Stimulated activated CD4-positive, alpha-beta T cell treated with anti-CD3 and anti-CD28 coated beads, Interleukin-4, amount 100 ng/mL, for 4 hours (primary cell): ENCODE measurements around the gene SGF29.
"Not testable (repeated sequence)": the region's sequence is repeated elsewhere in the genome, so short reads cannot be mapped to it uniquely, and the experiment has no call there.

ENCODE experiments used
- DNase-seq, 2 experiments: peaks; one replicate each; pipeline ENCODE4 v3.0.0-alpha.2; 2020

SGF29 gene

GRCh38 chr16:28534542-28535373, 19.0 kb upstream of the SGF29 start:
- DNase-seq, result no peak

GRCh38 chr16:28537076-28537475, 16.6 kb upstream of the SGF29 start:
- DNase-seq, result no peak

- no peak for DNase-seq
Measured at GRCh38 chr16:28537964-28538732, 15.6 kb upstream of the SGF29 start.

GRCh38 chr16:28538733-28539596, 14.8 kb upstream of the SGF29 start, which contains the start of gene NUPR1:
Gene NUPR1, minus strand, starts transcription at chr16:28538974. Its CDS starts 67 bp downstream, at chr16:28538907.
- no peak for DNase-seq

- no peak for DNase-seq
Measured at GRCh38 chr16:28540346-28540745, 13.4 kb upstream of the SGF29 start.

- no peak for DNase-seq
Measured at GRCh38 chr16:28542646-28543045, 11.1 kb upstream of the SGF29 start.

GRCh38 chr16:28543072-28543471, 10.6 kb upstream of the SGF29 start:
- DNase-seq, result no peak

GRCh38 chr16:28544998-28545397, 8.7 kb upstream of the SGF29 start:
- no peak for DNase-seq

- DNase-seq, result not testable (repeated sequence)
Measured at GRCh38 chr16:28545964-28546363, 7.8 kb upstream of the SGF29 start.

- no peak for DNase-seq
Measured at GRCh38 chr16:28546626-28547025, 7.1 kb upstream of the SGF29 start.

GRCh38 chr16:28548306-28548802, 5.4 kb upstream of the SGF29 start:
- DNase-seq, result no peak

GRCh38 chr16:28549301-28549899, 4.3 kb upstream of the SGF29 start:
- DNase-seq, result peak in 1 of 2 experiments; percentile 4

GRCh38 chr16:28554634-28555423, 1.1 kb downstream of the SGF29 start:
- no peak for DNase-seq

- DNase-seq, result no peak
Measured at GRCh38 chr16:28555561-28555960, 1.8 kb downstream of the SGF29 start.

GRCh38 chr16:28556914-28557320, 3.2 kb downstream of the SGF29 start:
- no peak for DNase-seq

GRCh38 chr16:28558456-28558855, 4.7 kb downstream of the SGF29 start:
- no peak for DNase-seq

GRCh38 chr16:28561557-28562187, 8.0 kb downstream of the SGF29 start:
- no peak for DNase-seq

- no peak for DNase-seq
Measured at GRCh38 chr16:28562199-28562598, 8.5 kb downstream of the SGF29 start.

- no peak for DNase-seq
Measured at GRCh38 chr16:28563218-28563617, 9.5 kb downstream of the SGF29 start.

GRCh38 chr16:28566233-28566925, 12.7 kb downstream of the SGF29 start:
- DNase-seq, result not testable (repeated sequence)
